Measurements from ENCODE around the gene FGF12.

- TF ChIP-seq POLR2A (IDR thresholded peaks at IDR 0.05): no peak
- TF ChIP-seq CTCF (IDR thresholded peaks at IDR 0.05 in 8 of 11, conservative IDR thresholded peaks at IDR 0.05 in 3 of 11): no peak
- TF ChIP-seq POLR2AphosphoS5 (IDR thresholded peaks at IDR 0.05): no peak
These were observed 90.6 kb downstream of the FGF12 start for GRCh38 chr3:192636517-192637444.
